GM15510 (cell line): ENCODE measurements around the gene DPYSL4.

Source experiments
- POLR2A ChIP-seq: IDR thresholded peaks from 3 replicates; pipeline ENCODE4 v1.6.1; 2011; ENCODE audit warnings: borderline replicate concordance; ENCODE audit not compliant: insufficient read length; ENCODE audit errors: extremely low read depth

The DPYSL4 gene

DNA sequence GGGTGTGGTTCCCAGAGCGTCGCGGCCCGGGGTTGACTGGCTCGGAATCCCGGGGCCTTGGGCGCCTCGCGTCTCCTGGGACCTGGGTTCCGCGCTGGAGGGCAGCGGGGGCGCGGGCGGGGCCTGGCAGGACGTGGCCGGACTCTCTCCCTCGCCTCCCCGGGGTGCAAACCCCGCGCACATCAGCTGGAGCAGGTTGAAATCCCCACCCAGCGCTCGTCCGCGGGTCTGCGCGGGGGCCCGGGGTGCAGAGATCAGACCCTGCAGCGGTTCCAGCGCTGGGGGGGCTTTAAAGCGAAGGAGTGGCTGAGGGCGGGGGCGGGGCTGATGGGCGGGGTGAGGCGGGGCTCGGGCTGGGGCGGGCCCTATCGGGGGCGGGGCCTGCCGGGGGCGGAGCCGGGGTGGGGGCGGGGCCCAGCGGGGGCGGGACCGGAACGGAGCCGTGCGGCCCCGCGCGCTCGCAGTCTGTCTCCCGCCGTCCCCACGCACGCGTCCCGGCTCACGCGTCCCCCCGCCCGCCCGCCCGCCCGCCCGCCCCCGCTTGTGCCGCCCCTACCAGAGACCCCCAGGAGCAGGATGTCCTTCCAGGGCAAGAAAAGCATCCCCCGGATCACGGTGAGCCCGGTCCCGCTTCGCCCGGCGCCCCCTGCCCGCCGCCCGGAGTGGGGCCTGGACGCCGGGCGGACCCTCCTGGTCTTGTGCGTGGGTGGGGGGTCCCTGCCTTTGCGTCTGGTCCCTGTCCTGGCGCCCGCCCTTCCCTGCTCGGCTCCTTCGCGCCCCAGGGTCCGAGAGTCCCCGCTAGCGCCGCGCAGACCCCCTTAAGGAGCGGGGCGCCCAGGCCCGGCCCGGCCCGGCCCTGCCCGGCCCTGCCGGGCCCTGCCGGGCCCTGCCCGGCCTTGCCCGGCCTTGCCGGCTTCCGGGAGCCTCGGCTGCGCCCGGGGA lies at the start of gene DPYSL4:
Gene DPYSL4 (plus strand): TSS at position 461 of the 942 bp plus-strand sequence. CDS start 116 bp downstream, at position 577.
- TF ChIP-seq POLR2A: no peak

- TF ChIP-seq POLR2A: no peak
These were observed 49.4 kb upstream of the DPYSL4 start for GRCh38 chr10:132137111-132138072.

- TF ChIP-seq POLR2A: no peak
These were observed 48.6 kb upstream of the DPYSL4 start for GRCh38 chr10:132138133-132138532.

GRCh38 chr10:132138596-132138995 lies 48.2 kb upstream of the DPYSL4 start:
- TF ChIP-seq POLR2A: no peak

DNA sequence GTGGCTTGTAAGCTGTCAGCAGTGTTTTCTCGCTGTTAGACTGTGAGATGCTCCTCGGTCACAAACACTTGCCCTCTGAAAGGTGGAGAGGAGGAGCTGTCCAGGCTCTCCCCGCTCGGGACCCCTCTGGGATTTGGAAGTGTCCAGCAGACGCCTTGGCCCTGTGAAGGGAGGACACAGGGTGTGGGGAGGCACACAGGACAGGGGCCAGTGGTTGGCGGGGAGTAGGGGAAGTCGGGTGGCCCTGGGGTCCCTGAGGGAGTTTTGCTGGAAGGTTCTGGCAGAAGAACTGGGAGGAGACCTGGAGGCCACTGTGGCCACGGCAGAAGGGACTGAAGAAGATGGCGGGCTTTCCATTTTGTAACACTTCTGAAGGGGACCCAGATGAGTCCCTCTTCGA lies 47.2 kb upstream of the DPYSL4 start:
- no peak for TF ChIP-seq POLR2A

- no peak for TF ChIP-seq POLR2A
These were observed 46.4 kb upstream of the DPYSL4 start for GRCh38 chr10:132140167-132140925.

GRCh38 chr10:132141076-132141475 lies 45.7 kb upstream of the DPYSL4 start:
- TF ChIP-seq POLR2A: no peak

DNA sequence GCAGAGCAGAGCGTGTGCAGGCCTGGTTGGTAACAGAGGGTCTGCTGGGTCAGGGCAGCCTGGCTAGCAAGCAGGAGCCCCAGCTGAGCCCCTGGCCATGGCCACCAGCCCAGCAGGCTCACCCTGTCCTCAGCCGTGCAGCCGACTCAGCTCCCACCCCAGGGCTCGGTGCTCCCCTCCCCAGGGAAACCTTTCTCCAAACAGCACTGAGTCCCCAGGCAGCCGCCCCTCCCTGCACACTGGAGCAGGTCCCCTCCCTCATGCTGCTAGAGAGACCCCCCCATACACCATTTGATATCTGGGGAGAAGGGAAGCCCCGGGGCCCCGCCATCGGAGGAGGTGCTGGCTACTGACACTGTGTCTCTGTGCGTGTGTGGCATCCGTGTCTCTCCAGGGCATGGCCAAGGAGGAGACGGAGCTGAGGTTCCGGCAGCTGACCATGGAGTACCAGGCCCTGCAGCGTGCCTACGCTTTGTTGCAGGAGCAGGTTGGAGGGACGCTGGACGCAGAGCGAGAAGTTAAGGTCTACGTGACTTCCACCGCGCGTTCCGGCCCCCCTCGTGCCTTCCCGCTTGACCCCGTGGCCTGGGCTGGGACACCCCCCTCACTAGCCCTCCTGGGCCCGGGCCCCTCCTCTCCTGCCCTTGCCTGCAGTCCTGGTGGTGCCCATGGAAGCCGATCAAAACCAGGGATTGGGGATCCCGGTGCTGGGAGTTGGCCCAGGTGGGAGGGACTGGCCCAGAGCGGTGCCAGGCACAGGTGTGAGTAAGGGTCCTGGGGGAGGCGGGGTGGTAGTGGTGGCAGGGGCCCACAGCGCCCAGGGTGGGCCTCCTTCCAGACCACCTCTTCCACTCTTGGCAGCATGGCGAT lies 45.0 kb upstream of the DPYSL4 start:
- TF ChIP-seq POLR2A: no peak

DNA sequence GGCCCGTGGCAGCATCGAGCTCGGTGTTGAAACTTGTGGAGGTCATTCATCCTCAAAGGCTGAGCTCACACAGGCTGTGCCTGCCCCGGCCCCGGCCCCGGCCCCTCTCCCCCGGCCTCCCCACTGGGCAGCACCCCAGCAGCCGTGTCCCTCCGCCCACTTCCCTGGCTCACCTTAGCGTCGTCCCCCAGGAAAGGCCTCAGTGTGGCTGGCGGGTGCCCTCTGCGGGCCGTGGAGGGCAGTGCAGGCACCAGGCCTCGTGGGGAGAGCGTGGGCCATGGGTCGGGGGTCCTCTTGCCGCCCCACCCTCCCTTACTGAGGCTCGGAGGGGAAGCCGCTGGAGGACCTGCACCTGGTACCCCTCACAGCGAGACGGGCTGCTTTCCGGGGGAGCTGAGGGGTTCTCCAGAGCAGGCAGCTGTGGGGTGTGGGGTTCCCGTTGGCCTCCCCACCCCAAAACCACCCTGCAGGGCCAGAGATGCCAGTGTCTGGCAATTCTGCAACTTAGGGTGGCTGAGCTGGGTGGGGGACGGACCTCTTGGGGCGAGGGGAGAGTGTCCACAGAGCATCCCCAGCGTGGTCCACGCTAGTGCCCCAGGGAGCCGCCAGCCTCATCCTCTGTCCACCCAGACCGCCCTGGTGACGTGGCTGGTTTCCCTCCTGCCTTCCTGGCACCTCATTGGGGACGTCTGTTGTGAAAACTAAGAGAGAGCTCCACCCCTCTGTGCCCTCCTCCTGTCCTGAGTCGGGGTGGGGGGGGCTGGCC lies 44.2 kb upstream of the DPYSL4 start:
- TF ChIP-seq POLR2A: no peak

GRCh38 chr10:132143162-132143561 lies 43.6 kb upstream of the DPYSL4 start:
- no peak for TF ChIP-seq POLR2A

- no peak for TF ChIP-seq POLR2A
These were observed 42.7 kb upstream of the DPYSL4 start for GRCh38 chr10:132144086-132144485.

- no peak for TF ChIP-seq POLR2A
These were observed 41.7 kb upstream of the DPYSL4 start for GRCh38 chr10:132145002-132145401.
